ENCODE measurements around the gene PPIL6.

The PPIL6 gene

GRCh38 chr6:109440331-109441068, at the start of gene PPIL6, which contains the start of gene SMPD2:
TSS of gene PPIL6 (minus strand) at chr6:109440628. CDS start at chr6:109440590, 38 bp downstream.
TSS of gene SMPD2 (plus strand) at chr6:109440724. CDS start at chr6:109441122, 398 bp downstream.
- peak; percentile 81 for DNase-seq (ENCODE audit: low read depth)

- DNase-seq (ENCODE audit: low read depth) = no peak
Measured at GRCh38 chr6:109488001-109488400, 47.6 kb upstream of the PPIL6 start.

- no peak for DNase-seq (ENCODE audit: low read depth)
Measured at GRCh38 chr6:109486068-109486467, 45.6 kb upstream of the PPIL6 start.

DNA sequence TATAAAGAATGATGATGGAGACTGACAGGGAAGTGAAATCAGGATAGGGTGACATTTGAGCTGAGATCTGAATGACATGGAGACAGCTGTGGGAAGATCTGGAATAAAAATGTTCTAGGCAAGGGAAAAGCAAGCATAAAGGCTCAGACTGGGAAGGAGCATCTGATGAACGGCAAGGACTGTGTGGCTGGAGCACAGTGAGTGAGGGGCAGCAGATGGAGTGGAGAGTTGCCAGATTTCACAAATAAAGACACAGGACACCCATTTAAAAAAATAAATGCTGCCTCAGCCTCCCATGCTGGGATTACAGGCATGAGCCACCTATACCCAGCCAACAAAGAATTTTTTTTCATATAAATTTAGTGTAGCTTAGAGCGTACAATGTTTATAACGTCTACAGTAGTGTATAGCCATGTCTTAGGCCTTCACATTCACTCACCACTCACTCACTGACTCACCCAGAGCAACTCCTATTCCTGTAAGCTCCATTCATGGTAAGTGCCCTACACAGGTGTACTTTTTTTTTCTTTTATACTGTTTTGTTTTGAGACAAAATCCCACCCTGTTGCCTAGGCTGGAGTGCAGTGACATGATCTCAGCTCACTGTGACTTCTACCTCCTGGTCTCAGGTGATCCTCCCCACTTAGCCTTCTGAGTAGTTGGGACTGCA, 45.0 kb upstream of the PPIL6 start:
- DNase-seq (ENCODE audit: low read depth) = no peak

- no peak for DNase-seq (ENCODE audit: low read depth)
Measured at GRCh38 chr6:109484122-109484521, 43.7 kb upstream of the PPIL6 start.

DNA sequence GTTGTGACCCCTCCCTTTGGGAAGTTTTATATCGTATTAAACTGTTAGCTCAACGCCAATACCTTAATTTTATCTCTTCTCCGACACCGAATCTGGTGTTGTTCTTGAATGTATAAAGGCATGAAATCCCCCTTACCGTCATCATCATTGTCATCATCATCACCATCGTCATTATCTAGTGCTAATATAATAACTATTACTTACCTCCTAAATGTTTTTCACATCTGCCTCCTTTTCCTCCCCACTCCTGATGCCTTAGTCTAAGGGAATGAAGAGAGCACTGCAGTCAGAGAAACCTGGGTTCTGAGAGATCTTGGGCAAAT, 43.3 kb upstream of the PPIL6 start:
- no peak for DNase-seq (ENCODE audit: low read depth)

DNA sequence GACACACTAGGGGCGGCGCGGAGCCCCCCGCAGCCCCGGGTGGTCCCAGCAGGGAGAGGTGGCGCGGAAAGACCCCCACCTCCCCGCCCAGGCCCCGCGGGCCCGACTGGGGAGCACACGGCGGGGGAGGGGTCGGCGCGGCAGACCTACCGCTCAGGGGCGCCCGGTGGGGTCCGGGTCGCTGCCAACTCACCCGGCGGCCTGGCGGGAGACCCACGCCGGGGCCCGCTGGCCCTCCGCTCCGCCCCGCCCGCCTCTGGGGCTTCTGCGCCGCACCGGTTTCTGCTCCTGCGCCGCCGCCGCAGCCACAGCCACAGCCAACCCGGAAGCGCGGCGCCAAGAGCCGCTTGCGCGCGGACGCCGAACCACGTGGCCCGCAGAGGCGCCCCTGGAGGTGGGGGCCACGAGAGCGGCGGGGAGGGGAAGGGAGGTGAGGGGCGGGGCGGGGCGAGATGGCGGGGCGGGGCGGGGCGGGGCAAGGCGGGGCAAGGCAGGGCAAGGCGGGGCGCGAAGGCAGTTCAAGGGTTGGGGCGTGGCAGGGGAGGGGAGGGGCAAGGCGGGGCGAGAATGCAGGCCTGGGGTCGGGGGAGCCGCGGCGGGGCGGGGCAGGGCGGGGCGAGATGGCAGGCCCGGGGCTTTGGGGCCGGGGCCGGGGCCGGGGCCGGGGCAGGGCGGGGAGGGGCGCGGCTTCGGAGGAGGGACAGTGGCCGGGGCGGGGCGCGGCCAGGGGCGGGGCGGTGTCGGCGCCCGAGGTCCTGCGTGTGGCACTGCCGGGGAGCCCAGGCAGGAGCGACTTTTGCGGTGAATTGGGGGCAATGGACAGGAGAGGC, 42.7 kb upstream of the PPIL6 start, which contains the start of gene ZBTB24:
ZBTB24 (minus strand) TSS at position 315 of the 830 bp plus-strand sequence. CDS start 1,193 bp downstream, outside the sequence.
- peak; percentile 67 for DNase-seq (ENCODE audit: low read depth)

GRCh38 chr6:109480993-109481480, 40.6 kb upstream of the PPIL6 start:
- DNase-seq (ENCODE audit: low read depth) = no peak

- no peak for DNase-seq (ENCODE audit: low read depth)
Measured at GRCh38 chr6:109478841-109479624, 38.6 kb upstream of the PPIL6 start.

- no peak for DNase-seq (ENCODE audit: low read depth)
Measured at GRCh38 chr6:109478222-109478805, 37.9 kb upstream of the PPIL6 start.

DNA sequence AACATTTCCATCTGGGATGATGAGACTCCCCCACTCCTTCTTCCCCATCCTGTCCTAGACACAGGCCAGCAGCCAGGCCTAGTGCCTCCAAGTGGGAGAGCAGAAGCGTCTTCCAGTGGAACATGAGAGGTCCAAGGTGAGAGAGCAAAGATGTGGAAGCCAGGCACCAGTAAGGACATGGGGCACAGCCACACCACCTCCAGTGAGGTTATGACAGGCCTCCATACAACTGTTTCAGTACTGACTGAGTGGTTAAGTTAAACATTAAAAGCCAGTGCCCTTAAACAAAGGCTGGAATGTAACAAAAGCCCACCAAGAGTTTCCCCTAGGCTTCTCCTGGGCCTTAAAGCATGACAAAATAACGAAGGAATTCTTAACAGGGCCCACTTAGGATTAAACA, 37.3 kb upstream of the PPIL6 start:
- no peak for DNase-seq (ENCODE audit: low read depth)

DNA sequence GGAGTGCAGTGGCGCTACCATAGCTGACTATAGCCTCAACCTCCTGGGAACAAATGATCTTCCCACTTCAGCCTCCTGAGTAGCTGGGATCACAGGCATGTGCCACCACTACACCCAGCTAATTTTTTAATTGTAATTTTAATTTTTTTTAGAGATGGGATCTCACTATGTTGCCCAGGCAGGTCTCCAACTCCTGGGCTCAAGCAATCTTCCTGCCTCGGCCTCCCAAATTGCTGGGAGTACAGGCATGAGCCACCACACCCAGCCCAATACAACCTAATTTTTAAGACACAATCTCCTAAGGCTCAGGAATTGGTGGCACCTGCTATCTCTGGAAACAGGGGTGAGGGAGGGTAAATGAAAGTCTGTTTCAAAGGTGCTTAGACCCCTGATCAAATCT, 36.8 kb upstream of the PPIL6 start:
- DNase-seq (ENCODE audit: low read depth) = no peak

- no peak for DNase-seq (ENCODE audit: low read depth)
Measured at GRCh38 chr6:109475625-109476024, 35.2 kb upstream of the PPIL6 start.

DNA sequence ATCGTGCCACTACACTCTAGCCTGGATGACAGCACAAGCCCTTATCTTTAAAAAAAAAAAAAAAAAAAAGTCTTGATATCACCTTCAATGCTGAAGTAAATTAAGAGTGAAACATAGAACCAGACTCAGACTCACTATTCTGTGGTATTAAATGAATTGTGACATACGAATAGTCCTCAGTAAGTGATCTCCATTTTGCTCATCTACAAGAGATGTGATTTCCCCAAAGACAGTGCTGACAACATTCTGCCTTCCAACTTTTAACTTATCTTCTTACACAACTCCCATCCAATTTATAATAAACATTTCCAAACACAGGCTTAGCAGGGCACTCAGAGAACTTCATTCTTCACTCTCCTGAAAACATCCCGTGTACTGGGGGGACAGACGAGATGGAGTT, 34.6 kb upstream of the PPIL6 start:
- no peak for DNase-seq (ENCODE audit: low read depth)

DNA sequence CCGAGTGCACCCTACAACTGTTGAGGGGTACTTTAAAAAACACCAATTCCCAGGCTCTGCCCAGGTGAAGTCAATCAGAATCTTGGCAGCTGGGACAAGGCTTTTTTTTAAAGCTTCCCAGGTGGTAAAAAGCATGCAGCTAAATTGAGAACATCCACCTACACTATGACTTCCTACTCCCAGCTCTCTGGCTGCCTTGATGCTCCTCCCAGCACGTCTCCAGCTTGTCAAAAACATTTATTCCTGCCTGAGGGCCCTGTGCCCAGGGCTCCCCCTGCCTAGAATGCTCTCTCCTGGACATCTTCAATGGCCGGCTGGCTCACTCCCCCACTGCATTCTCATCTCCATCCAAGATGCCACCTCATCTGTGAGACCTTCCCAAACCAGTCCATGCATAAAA, 32.7 kb upstream of the PPIL6 start:
- no peak for DNase-seq (ENCODE audit: low read depth)

GRCh38 chr6:109472132-109472995, 31.9 kb upstream of the PPIL6 start:
- DNase-seq (ENCODE audit: low read depth) = no peak

- no peak for DNase-seq (ENCODE audit: low read depth)
Measured at GRCh38 chr6:109471105-109471810, 30.8 kb upstream of the PPIL6 start.

GRCh38 chr6:109469591-109470189, 29.3 kb upstream of the PPIL6 start:
- no peak for DNase-seq (ENCODE audit: low read depth)

DNA sequence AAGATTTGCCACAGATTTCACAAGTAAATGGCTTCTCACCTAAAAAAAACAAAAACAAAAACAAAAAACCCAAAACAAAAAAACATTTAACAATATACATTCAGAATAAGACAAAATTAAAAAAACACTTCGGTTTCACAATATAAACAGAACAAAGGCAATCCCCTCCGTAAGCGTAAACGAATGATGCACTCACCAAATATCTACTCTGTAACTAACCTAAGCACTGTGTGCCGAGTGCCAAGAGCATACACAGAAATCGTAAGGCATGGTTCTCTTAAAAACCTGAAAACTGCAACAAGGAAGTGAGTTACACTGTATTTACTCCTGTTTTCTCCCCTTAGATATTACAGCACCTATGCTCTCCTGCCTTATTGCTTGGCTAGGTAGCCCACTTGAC, 27.3 kb upstream of the PPIL6 start:
- no peak for DNase-seq (ENCODE audit: low read depth)

All from fibroblast of the conjunctiva (primary cell).